ENCODE measurements around the gene MEGF8. TPM values are rescaled to one million over a fixed set of nuclear protein-coding genes. Genes with fewer than 3 reads are reported as not detected.

Gene MEGF8
- total and polyA plus RNA-seq, 3 experiments from 2014 or later, result 0.41 to 10.6 (median 10.2) TPM

- Mint-ChIP-seq H3K9me3 (no peaks in the 10 kb centered on the region), H3K4me1 (peaks cover 33 to 46% (median 44%) of the 10 kb centered on the region in 3 donors), H3K27me3 (peaks cover 0 to 5% of the 10 kb centered on the region in 2 donors), H3K4me3 (peak overlapping the region; percentile 80 to 98 (median 93)), H3K27ac (peak overlapping the region; percentile 84 to 99 (median 96)), H3K36me3 (peaks cover 0 to 9% (median 2%) of the 10 kb centered on the region in 3 donors)
- Histone ChIP-seq H3K27ac (ENCODE audit: low read depth, low read length) (peak overlapping the region; percentile 77), H3K4me3 (ENCODE audit: low read length) (peak overlapping the region; percentile 70), H3K4me1 (ENCODE audit: insufficient read depth, low read length) (peaks cover 61% of the 10 kb centered on the region), H3K36me3 (ENCODE audit: insufficient read depth, low read length) (no peaks in the 10 kb centered on the region), H3K27me3 (ENCODE audit: insufficient read depth, low read length, poor library complexity, severe bottlenecking) (no peaks in the 10 kb centered on the region), H3K9me3 (ENCODE audit: low read length) (no peaks in the 10 kb centered on the region)
- POLR2A ChIA-PET, result interaction anchor here (0.7 to 2.5 kb wide), 7 partner anchors 9 to 148 kb away, joined by 3 to 26 read pairs (median 4); partner anchors contain the start of genes CIC, GSK3A and POU2F2
- peak; percentile 81 to 89 (median 85) for DNase-seq
- CTCF ChIA-PET, result interaction anchor here (0.8 to 5.9 kb wide), 25 partner anchors 9 to 204 kb away, joined by 3 to 72 read pairs (median 4); partner anchors contain the start of genes CIC, GSK3A, POU2F2 and PRR19
Observed at GRCh38 chr19:42279902-42280814, 45.3 kb upstream of the MEGF8 start.

- Mint-ChIP-seq H3K9me3 (no peaks in the 10 kb centered on the region), H3K4me3 (peak overlapping the region in 6 of 7 donors; percentile 43 to 85 (median 65)), H3K27ac (peak overlapping the region in 6 of 8 donors; percentile 2 to 90 (median 48)), H3K36me3 (peaks cover 0 to 8% (median 2%) of the 10 kb centered on the region in 3 donors), H3K4me1 (peaks cover 35 to 48% (median 46%) of the 10 kb centered on the region in 3 donors), H3K27me3 (peaks cover 0 to 5% of the 10 kb centered on the region in 2 donors)
- peaks cover 67% of the 10 kb centered on the region for H3K4me1 ChIP-seq (ENCODE audit: insufficient read depth, low read length)
- no peaks in the 10 kb centered on the region for H3K36me3 ChIP-seq (ENCODE audit: insufficient read depth, low read length)
- ChIA-PET CTCF (interaction anchor here (0.8 to 5.9 kb wide), 6 partner anchors 10 to 172 kb away, joined by 3 to 72 read pairs (median 14); partner anchors contain the start of genes GSK3A and ZNF526), POLR2A (interaction anchor here (1.1 to 1.3 kb wide), 2 partner anchors 64 to 82 kb away, joined by 3 to 4 read pairs; no protein-coding TSS in a partner anchor)
- H3K4me3 ChIP-seq (ENCODE audit: low read length), result peak overlapping the region; percentile 70
- H3K27me3 ChIP-seq (ENCODE audit: insufficient read depth, low read length, poor library complexity, severe bottlenecking), result no peaks in the 10 kb centered on the region
- no peaks in the 10 kb centered on the region for H3K9me3 ChIP-seq (ENCODE audit: low read length)
- DNase-seq, result peak in 2 of 5 donors; percentile 32 to 64
- H3K27ac ChIP-seq (ENCODE audit: low read depth, low read length), result peak overlapping the region; percentile 77
Observed at GRCh38 chr19:42280815-42281145, 44.7 kb upstream of the MEGF8 start.

GRCh38 chr19:42281146-42281826 is 44.1 kb upstream of the MEGF8 start:
- H3K4me3 ChIP-seq (ENCODE audit: low read length), result no peak overlapping the region
- no peak for DNase-seq
- Mint-ChIP-seq H3K4me1 (peaks cover 30 to 46% (median 46%) of the 10 kb centered on the region in 3 donors), H3K27ac (peak overlapping the region in 6 of 8 donors; percentile 81 to 96 (median 89)), H3K4me3 (peak overlapping the region; percentile 44 to 85 (median 69)), H3K36me3 (peaks cover 0 to 10% (median 0%) of the 10 kb centered on the region in 3 donors), H3K27me3 (peaks cover 0 to 5% of the 10 kb centered on the region in 2 donors), H3K9me3 (no peaks in the 10 kb centered on the region)
- ChIA-PET CTCF (interaction anchor here (0.7 to 5.9 kb wide), 5 partner anchors 12 to 172 kb away, joined by 3 to 72 read pairs (median 4); partner anchors contain the start of genes GSK3A, PAFAH1B3 and PRR19), POLR2A (interaction anchor here (1.1 to 1.3 kb wide), 2 partner anchors 65 to 82 kb away, joined by 3 to 4 read pairs; no protein-coding TSS in a partner anchor)
- no peaks in the 10 kb centered on the region for H3K27me3 ChIP-seq (ENCODE audit: insufficient read depth, low read length, poor library complexity, severe bottlenecking)
- H3K27ac ChIP-seq (ENCODE audit: low read depth, low read length), result peak overlapping the region; percentile 47
- H3K9me3 ChIP-seq (ENCODE audit: low read length), result no peaks in the 10 kb centered on the region
- H3K36me3 ChIP-seq (ENCODE audit: insufficient read depth, low read length), result no peaks in the 10 kb centered on the region
- peaks cover 67% of the 10 kb centered on the region for H3K4me1 ChIP-seq (ENCODE audit: insufficient read depth, low read length)

GRCh38 chr19:42281827-42282762 is 43.3 kb upstream of the MEGF8 start:
- peak overlapping the region in 2 of 8 donors; percentile 93 to 96 for H3K27ac Mint-ChIP-seq
- peaks cover 60% of the 10 kb centered on the region for H3K4me1 ChIP-seq (ENCODE audit: insufficient read depth, low read length)

GRCh38 chr19:42282819-42283187 is 42.6 kb upstream of the MEGF8 start:
- H3K9me3 ChIP-seq (ENCODE audit: low read length), result no peaks in the 10 kb centered on the region
- no peaks in the 10 kb centered on the region for H3K27me3 ChIP-seq (ENCODE audit: insufficient read depth, low read length, poor library complexity, severe bottlenecking)
- Mint-ChIP-seq H3K36me3 (peaks cover 0 to 21% (median 0%) of the 10 kb centered on the region in 3 donors), H3K27me3 (peaks cover 0 to 5% of the 10 kb centered on the region in 2 donors), H3K9me3 (no peaks in the 10 kb centered on the region), H3K4me1 (peaks cover 28 to 45% (median 40%) of the 10 kb centered on the region in 3 donors), H3K4me3 (peak overlapping the region in 3 of 7 donors; percentile 33 to 66 (median 51)), H3K27ac (peak overlapping the region in 1 of 8 donors; percentile 93)
- POLR2A ChIA-PET, result interaction anchor here (0.5 to 1.4 kb wide), 6 partner anchors 14 to 150 kb away, joined by 3 to 7 read pairs (median 4); partner anchors contain the start of genes CIC, GSK3A and POU2F2
- peaks cover 4% of the 10 kb centered on the region for H3K36me3 ChIP-seq (ENCODE audit: insufficient read depth, low read length)
- peaks cover 59% of the 10 kb centered on the region for H3K4me1 ChIP-seq (ENCODE audit: insufficient read depth, low read length)
- CTCF ChIA-PET, result interaction anchor here (0.7 to 1.4 kb wide), 2 partner anchors 11 to 13 kb away, joined by 4 read pairs; no protein-coding TSS in a partner anchor
- peak overlapping the region; percentile 90 for H3K27ac ChIP-seq (ENCODE audit: low read depth, low read length)
- H3K4me3 ChIP-seq (ENCODE audit: low read length), result peak overlapping the region; percentile 48
- no peak for DNase-seq

More at GRCh38 chr19:42281827-42282762, 43.3 kb upstream of the MEGF8 start:
- no peaks in the 10 kb centered on the region for H3K9me3 ChIP-seq (ENCODE audit: low read length)
- peaks cover 1% of the 10 kb centered on the region for H3K36me3 ChIP-seq (ENCODE audit: insufficient read depth, low read length)
- CTCF ChIA-PET, result interaction anchor here (0.7 to 5.9 kb wide), 5 partner anchors 11 to 149 kb away, joined by 3 to 72 read pairs (median 4); partner anchors contain the start of genes GSK3A, PAFAH1B3 and PRR19
- peak overlapping the region; percentile 90 for H3K27ac ChIP-seq (ENCODE audit: low read depth, low read length)
- Mint-ChIP-seq H3K4me3 (peak overlapping the region in 6 of 7 donors; percentile 33 to 85 (median 68)), H3K27me3 (peaks cover 0 to 5% of the 10 kb centered on the region in 2 donors), H3K36me3 (peaks cover 0 to 14% (median 0%) of the 10 kb centered on the region in 3 donors), H3K4me1 (peaks cover 28 to 45% (median 40%) of the 10 kb centered on the region in 3 donors), H3K9me3 (no peaks in the 10 kb centered on the region)
- POLR2A ChIA-PET, result interaction anchor here (0.5 to 1.4 kb wide), 7 partner anchors 13 to 149 kb away, joined by 3 to 7 read pairs (median 4); partner anchors contain the start of genes CIC, GSK3A and POU2F2
- H3K27me3 ChIP-seq (ENCODE audit: insufficient read depth, low read length, poor library complexity, severe bottlenecking), result no peaks in the 10 kb centered on the region
- H3K4me3 ChIP-seq (ENCODE audit: low read length), result peak overlapping the region; percentile 11
- DNase-seq, result no peak

GRCh38 chr19:42283188-42284065 is 42.0 kb upstream of the MEGF8 start:
- Mint-ChIP-seq H3K4me1 (peaks cover 24 to 42% (median 35%) of the 10 kb centered on the region in 3 donors), H3K9me3 (no peaks in the 10 kb centered on the region), H3K27me3 (peaks cover 0 to 3% of the 10 kb centered on the region in 2 donors), H3K4me3 (no peak overlapping the region), H3K27ac (no peak overlapping the region), H3K36me3 (peaks cover 0 to 27% (median 0%) of the 10 kb centered on the region in 3 donors)
- peak overlapping the region; percentile 48 for H3K4me3 ChIP-seq (ENCODE audit: low read length)
- no peaks in the 10 kb centered on the region for H3K27me3 ChIP-seq (ENCODE audit: insufficient read depth, low read length, poor library complexity, severe bottlenecking)
- CTCF ChIA-PET, result interaction anchor here (0.7 kb wide), 1 partner anchor 13 kb away, joined by 4 read pairs; no protein-coding TSS in a partner anchor
- POLR2A ChIA-PET, result interaction anchor here (0.8 to 1.7 kb wide), 9 partner anchors 13 to 151 kb away, joined by 3 to 7 read pairs (median 4); partner anchors contain the start of genes CIC, GSK3A and POU2F2
- peak; percentile 95 to 98 (median 96) for DNase-seq
- peaks cover 8% of the 10 kb centered on the region for H3K36me3 ChIP-seq (ENCODE audit: insufficient read depth, low read length)
- peak overlapping the region; percentile 90 for H3K27ac ChIP-seq (ENCODE audit: low read depth, low read length)
- H3K4me1 ChIP-seq (ENCODE audit: insufficient read depth, low read length), result peaks cover 54% of the 10 kb centered on the region
- H3K9me3 ChIP-seq (ENCODE audit: low read length), result no peaks in the 10 kb centered on the region
